Measurements from ENCODE around the gene IL6. TPM values are rescaled to one million over a fixed set of nuclear protein-coding genes. Genes with fewer than 3 reads are reported as not detected.

IL6 gene
- total and polyA plus RNA-seq, 10 of the 15 experiments (the other 5 are each of a cell fraction or from before 2014, with no cell fraction given) = not detected

GRCh38 chr7:22771194-22771871, 44.3 kb downstream of the IL6 start:
- ATAC-seq (no peak), FAIRE-seq (no peak), DNase-seq (ENCODE audit: low read depth, low spot score) (no peak)
- RAD21 ChIA-PET (ENCODE audit: unreplicated experiment) = no interaction called here
- in situ Hi-C loops (cut with MboI) = no loop called here
- no peaks in the 10 kb centered on the region for H4K20me1 ChIP-seq (ENCODE audit: control insufficient read depth, insufficient read depth)
- POLR2A ChIA-PET = interaction anchor here (0.7 kb wide), 1 partner anchor 1437 kb away, joined by 5 read pairs; no protein-coding TSS in a partner anchor
- no peaks in the 10 kb centered on the region for H3K79me2 ChIP-seq (ENCODE audit: control insufficient read depth, insufficient read depth, low read length)
- SMC1A ChIA-PET (ENCODE audit: uncharacterized antibody, unreplicated experiment) = no interaction called here
- H3K27me3 ChIP-seq (replicated peaks in 1 of 2; ENCODE audit: control insufficient read depth in 2 of 2, insufficient read depth in 2 of 2, low read length in 1 of 2) = no peaks in the 10 kb centered on the region
- H2AFZ ChIP-seq (ENCODE audit: control insufficient read depth, low read depth, low read length) = no peak overlapping the region
- no peak overlapping the region for H3K4me2 ChIP-seq (ENCODE audit: control insufficient read depth, insufficient read depth)
- BruUV-seq (replicated peaks) = no TSS peak
- H3K4me1 ChIP-seq (ENCODE audit: control insufficient read depth, insufficient read depth, low read length) = no peaks in the 10 kb centered on the region
- no peak overlapping the region for H3K4me3 ChIP-seq
- H3K9me3 ChIP-seq (replicated peaks; ENCODE audit: control insufficient read depth, insufficient read depth, low read length) = no peaks in the 10 kb centered on the region
- no peak overlapping the region for H3K27ac ChIP-seq (ENCODE audit: control insufficient read depth, insufficient read depth)
- TF ChIP-seq PML (IDR thresholded peaks at IDR 0.05; ENCODE audit: low read length) (no peak), ZBTB40 (IDR thresholded peaks at IDR 0.05; ENCODE audit: borderline replicate concordance) (no peak), WRNIP1 (IDR thresholded peaks at IDR 0.05; ENCODE audit: borderline replicate concordance, low read depth, low read length) (no peak), CREB1 (IDR thresholded peaks at IDR 0.05; ENCODE audit: low read depth) (no peak)
- CTCF ChIA-PET = interaction anchor here (1.3 kb wide), 1 partner anchor 10 kb away, joined by 3 read pairs; no protein-coding TSS in a partner anchor
- no peak overlapping the region for H3K9ac ChIP-seq (ENCODE audit: control insufficient read depth, insufficient read depth, low read length)
- no peaks in the 10 kb centered on the region for H3K36me3 ChIP-seq (ENCODE audit: control insufficient read depth in 2 of 2, insufficient read depth in 2 of 2, low read length in 1 of 2)
- WGBS (ENCODE audit: insufficient coverage, insufficient replicate concordance, low lambda C conversion rate, missing lambda C conversion rate) = 42% methylated on average over 1 of the region's 1 CpG
- intact Hi-C loops (cut with micrococcal nuclease; ENCODE audit: unreplicated experiment) = no loop called here
